Lower lobe of right lung (tissue), 2 donors: ENCODE results near the gene MARK4. TPM values are rescaled to one million over a fixed set of nuclear protein-coding genes. Genes with fewer than 3 reads are reported as not detected.

Source experiments
- ATAC-seq, 2 donors: fragments of 200-7000 bp; cut with Tn5 transposase; one replicate each; pipeline ENCODE4 v1.9.1; 2020 to 2022; ENCODE audit warnings: mild to moderate bottlenecking in 2 of 2, moderate library complexity in 2 of 2
- DNase-seq: peaks from one replicate; pipeline ENCODE4 v3.0.0-alpha.2; 2020
- H3K27ac ChIP-seq: fragments of 200-600 bp; one replicate; pipeline ENCODE4 v1.8.0; 2022
- H3K27me3 ChIP-seq: fragments of 200-600 bp; one replicate; pipeline ENCODE4 v1.8.0; 2022; ENCODE audit warnings: low read depth
- H3K36me3 ChIP-seq: fragments of 200-600 bp; one replicate; pipeline ENCODE4 v1.8.0; 2022; ENCODE audit warnings: mild to moderate bottlenecking
- H3K4me1 ChIP-seq: fragments of 200-600 bp; one replicate; pipeline ENCODE4 v1.8.0; 2022
- H3K4me3 ChIP-seq: fragments of 200-600 bp; one replicate; pipeline ENCODE4 v1.8.0; 2022; ENCODE audit warnings: mild to moderate bottlenecking
- H3K9me3 ChIP-seq: fragments of 200-600 bp; one replicate; pipeline ENCODE4 v1.8.0; 2022
- CTCF ChIP-seq: fragments of 200-600 bp; IDR thresholded peaks from one replicate; pipeline ENCODE4 v1.8.0; 2022; ENCODE audit warnings: antibody characterized with exemption, mild to moderate bottlenecking
- intact Hi-C: fragments of 100-400 bp; cut with DNase I; formaldehyde crosslinking; loops from one replicate; pipeline ENCODE4 v1.11.0; 2022
- total RNA-seq: library from RNA; stranded (reverse); fragmentation: NEBNext Ultra II Directional; extraction: Animal tissue kit (Norgen Biotek cat#: 25700); gene quantifications from one replicate; pipeline ENCODE4 v1.2.1, GENCODE V29; 2021
- donor health status: DM: no; HTN: yes; CAD: no; lungs with severe emphysema.

MARK4 gene
- total RNA-seq, 1 donor from 2014 or later: 32.5 TPM

DNA sequence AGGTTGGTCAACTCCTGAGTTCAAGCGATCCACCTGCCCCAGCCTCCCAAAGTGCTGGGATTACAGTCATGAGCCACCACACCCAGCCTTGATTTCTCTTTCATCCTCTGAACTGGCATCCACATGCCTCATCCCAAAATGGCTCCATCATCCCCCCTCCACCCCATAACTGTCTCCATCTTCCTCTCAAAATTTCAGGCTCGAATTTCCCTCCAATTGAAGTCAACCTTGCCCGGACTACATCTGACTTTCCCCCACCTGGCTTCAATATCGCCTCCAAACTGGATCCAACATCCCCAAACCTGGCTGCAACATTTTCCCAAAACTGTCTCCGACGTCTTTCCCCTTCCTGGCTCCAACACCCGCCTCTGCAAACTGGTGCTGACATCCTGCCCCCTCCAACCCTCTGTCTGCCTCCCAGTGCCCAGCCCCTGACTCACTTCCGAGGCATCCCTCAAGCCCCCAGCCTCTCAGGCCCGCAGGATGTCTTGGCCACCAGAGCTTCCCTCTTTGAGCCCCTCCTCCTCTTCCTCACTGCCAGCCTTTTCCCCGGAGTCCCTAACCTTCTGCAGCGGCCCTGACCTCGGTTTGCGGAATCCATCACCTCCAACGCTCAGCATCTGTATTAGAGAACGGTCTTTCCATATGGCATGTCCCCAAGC lies 6.8 kb upstream of the MARK4 start:
- Histone ChIP-seq H3K36me3 (no peaks in the 10 kb centered on the region), H3K9me3 (no peaks in the 10 kb centered on the region), H3K27ac (no peak overlapping the region), H3K27me3 (no peaks in the 10 kb centered on the region), H3K4me3 (peak overlapping the region; percentile 37), H3K4me1 (peaks cover 4% of the 10 kb centered on the region)
- ATAC-seq (no peak), DNase-seq (no peak)
- no peak for TF ChIP-seq CTCF
- intact Hi-C loops: no loop called here

DNA sequence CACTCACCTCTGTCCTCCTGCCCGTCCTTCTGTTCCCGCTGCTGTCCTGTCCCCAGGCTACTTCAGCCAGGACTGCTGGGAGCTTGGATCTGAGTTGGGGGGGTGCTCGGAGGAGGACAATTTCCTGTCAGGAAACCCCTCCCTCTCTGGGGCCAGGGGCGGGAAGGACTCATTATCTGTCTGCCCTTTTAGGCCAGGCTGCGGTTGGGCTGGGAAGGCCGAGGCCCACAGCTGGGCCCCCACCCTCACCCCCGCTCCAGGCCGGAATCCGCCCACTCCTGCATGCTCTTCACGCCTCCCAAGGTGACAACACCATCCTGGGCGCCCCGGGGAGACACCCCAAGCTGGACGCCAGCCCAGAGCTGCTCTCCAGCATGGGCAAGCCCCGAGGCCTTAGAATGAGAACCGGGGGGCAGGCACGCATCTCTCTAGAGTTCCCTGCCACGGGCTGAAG lies 5.7 kb upstream of the MARK4 start, which contains the start of gene EXOC3L2:
EXOC3L2 (minus strand) TSS at position 74 of the 454 bp plus-strand sequence. CDS start 6,362 bp downstream, outside the sequence.
- no peaks in the 10 kb centered on the region for H3K27me3 ChIP-seq
- ATAC-seq (peak in 1 of 2 donors; percentile 29), DNase-seq (no peak)
- TF ChIP-seq CTCF: no peak
- peak within 1 kb of the TSS; percentile 62 for H3K27ac ChIP-seq
- peaks cover 7% of the 10 kb centered on the region for H3K4me1 ChIP-seq
- intact Hi-C loops: no loop called here
- H3K9me3 ChIP-seq: no peaks in the 10 kb centered on the region
- peak within 1 kb of the TSS; percentile 37 for H3K4me3 ChIP-seq
- no peaks in the 10 kb centered on the region for H3K36me3 ChIP-seq

DNA sequence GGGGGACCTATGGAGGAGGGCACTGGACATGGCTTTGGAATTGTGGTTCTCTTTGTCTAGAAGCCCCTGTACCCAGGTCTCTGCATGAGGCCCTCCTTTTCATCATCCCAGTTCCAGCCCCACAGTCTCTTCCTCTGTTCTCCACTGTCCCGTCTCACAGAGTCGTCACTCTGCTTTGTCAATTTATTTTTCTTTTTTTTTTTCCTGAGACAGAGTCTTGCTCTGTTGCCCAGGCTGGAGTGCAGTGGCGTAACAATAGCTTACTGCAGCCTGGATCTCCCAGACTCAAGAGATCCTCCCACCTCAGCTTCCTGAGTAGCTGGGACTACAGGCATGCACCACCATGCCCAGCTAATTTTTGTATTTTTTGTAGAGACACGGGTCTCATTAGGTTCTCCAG lies 5.2 kb upstream of the MARK4 start:
- H3K4me1 ChIP-seq: peaks cover 11% of the 10 kb centered on the region
- DNase-seq: no peak
- no peak overlapping the region for H3K4me3 ChIP-seq
- no peak for TF ChIP-seq CTCF
- peak overlapping the region; percentile 62 for H3K27ac ChIP-seq
- intact Hi-C loops: no loop called here
- no peaks in the 10 kb centered on the region for H3K27me3 ChIP-seq
- H3K36me3 ChIP-seq: no peaks in the 10 kb centered on the region
- no peaks in the 10 kb centered on the region for H3K9me3 ChIP-seq
- ATAC-seq: no peak

- no peak for TF ChIP-seq CTCF
- no peaks in the 10 kb centered on the region for H3K27me3 ChIP-seq
- H3K4me1 ChIP-seq: peaks cover 14% of the 10 kb centered on the region
- no peaks in the 10 kb centered on the region for H3K36me3 ChIP-seq
- H3K27ac ChIP-seq: no peak overlapping the region
- H3K4me3 ChIP-seq: no peak overlapping the region
- ATAC-seq (no peak), DNase-seq (no peak)
- H3K9me3 ChIP-seq: no peaks in the 10 kb centered on the region
- intact Hi-C loops: no loop called here
Measured at GRCh38 chr19:45247136-45247535, 3.9 kb upstream of the MARK4 start.

GRCh38 chr19:45249261-45250033 lies 1.6 kb upstream of the MARK4 start:
- Histone ChIP-seq H3K4me1 (peaks cover 33% of the 10 kb centered on the region), H3K36me3 (no peaks in the 10 kb centered on the region), H3K4me3 (no peak overlapping the region), H3K9me3 (no peaks in the 10 kb centered on the region), H3K27me3 (no peaks in the 10 kb centered on the region), H3K27ac (no peak overlapping the region)
- no peak for TF ChIP-seq CTCF
- DNase-seq: no peak
- intact Hi-C loops: no loop called here
- no peak for ATAC-seq
